OCI-LY1 (cell line): ENCODE data around the gene ZNF232.
"Not testable (repeated sequence)": the region's sequence is repeated elsewhere in the genome, so short reads cannot be mapped to it uniquely, and the experiment has no call there.

ENCODE experiments used
- H2AFZ ChIP-seq: fragments of 200-600 bp; sonication (generic), shearing (Covaris generic); 2 replicates; pipeline ENCODE4 v1.6.0; 2014; ENCODE audit warnings: antibody characterized with exemption, mild to moderate bottlenecking, low read length
- H3F3A ChIP-seq: fragments of 200-600 bp; sonication (generic), shearing (Covaris generic); 2 replicates; pipeline ENCODE4 v1.6.0; 2014; ENCODE audit warnings: mild to moderate bottlenecking, antibody characterized with exemption, low read length, moderate library complexity; ENCODE audit not compliant: insufficient read depth
- H3K27ac ChIP-seq: fragments of 200-600 bp; sonication (generic); 2 replicates; pipeline ENCODE4 v1.5.1; 2014; ENCODE audit warnings: low read length, mixed run types, mild to moderate bottlenecking, low read depth; ENCODE audit not compliant: poor library complexity, severe bottlenecking
- H3K27me3 ChIP-seq: fragments of 200-600 bp; sonication (generic); 2 replicates; pipeline ENCODE4 v1.6.0; 2014; ENCODE audit warnings: antibody characterized with exemption, mild to moderate bottlenecking, low read length, moderate library complexity; ENCODE audit not compliant: insufficient read depth
- H3K36me3 ChIP-seq: fragments of 200-600 bp; sonication (generic); 2 replicates; pipeline ENCODE4 v1.6.1; 2014; ENCODE audit warnings: mild to moderate bottlenecking, antibody characterized with exemption, low read length, moderate library complexity, mixed read lengths; ENCODE audit not compliant: insufficient read depth
- H3K4me1 ChIP-seq: fragments of 200-600 bp; sonication (generic); 2 replicates; pipeline ENCODE4 v1.5.1; 2014; ENCODE audit warnings: mild to moderate bottlenecking, low read length, moderate library complexity; ENCODE audit not compliant: insufficient read depth, severe bottlenecking
- H3K4me2 ChIP-seq: fragments of 200-600 bp; sonication (generic), shearing (Covaris generic); 2 replicates; pipeline ENCODE4 v1.6.1; 2014; ENCODE audit warnings: low read length
- H3K4me3 ChIP-seq: fragments of 200-600 bp; sonication (generic); 2 replicates; pipeline ENCODE4 v1.5.1; 2014; ENCODE audit warnings: low read length, low read depth, mild to moderate bottlenecking, mixed read lengths; ENCODE audit not compliant: poor library complexity, severe bottlenecking
- H3K79me2 ChIP-seq: fragments of 200-600 bp; shearing (Covaris generic); 2 replicates; pipeline ENCODE4 v1.6.1; 2016; ENCODE audit warnings: mixed run types, low read length, mixed read lengths; ENCODE audit not compliant: insufficient read depth
- H3K9ac ChIP-seq: fragments of 200-600 bp; sonication (generic), shearing (Covaris generic); 2 replicates; pipeline ENCODE4 v1.6.1; 2014; ENCODE audit warnings: mild to moderate bottlenecking, low read length, mixed read lengths
- H3K9me2 ChIP-seq: fragments of 200-600 bp; sonication (generic), shearing (Covaris generic); 2 replicates; pipeline ENCODE4 v1.6.1; 2014; ENCODE audit warnings: low read depth, mild to moderate bottlenecking, low read length, mixed read lengths
- H3K9me3 ChIP-seq: fragments of 200-600 bp; shearing (Covaris generic); 2 replicates; pipeline ENCODE4 v1.6.1; 2014; ENCODE audit warnings: low read length, mixed read lengths
- H4K20me1 ChIP-seq: fragments of 200-600 bp; sonication (generic), shearing (Covaris generic); 2 replicates; pipeline ENCODE4 v1.6.0; 2016; ENCODE audit warnings: mild to moderate bottlenecking, low read length; ENCODE audit not compliant: insufficient read depth
- EZH2 ChIP-seq: fragments of 200-600 bp; sonication (generic), shearing (Covaris generic); IDR thresholded peaks from 2 replicates; pipeline ENCODE4 v1.8.0; 2017; ENCODE audit warnings: borderline replicate concordance, mixed run types, mild to moderate bottlenecking, antibody characterized with exemption, low read length, moderate library complexity, mixed read lengths
- TF ChIP-seq, protein P1 (sequence below): fragments of 200-600 bp; sonication (generic), shearing (Covaris generic); IDR thresholded peaks from 2 replicates; pipeline ENCODE4 v1.5.1; 2017; ENCODE audit warnings: mild to moderate bottlenecking, antibody characterized with exemption, low read length, moderate library complexity, mixed read lengths

The ZNF232 gene

DNA sequence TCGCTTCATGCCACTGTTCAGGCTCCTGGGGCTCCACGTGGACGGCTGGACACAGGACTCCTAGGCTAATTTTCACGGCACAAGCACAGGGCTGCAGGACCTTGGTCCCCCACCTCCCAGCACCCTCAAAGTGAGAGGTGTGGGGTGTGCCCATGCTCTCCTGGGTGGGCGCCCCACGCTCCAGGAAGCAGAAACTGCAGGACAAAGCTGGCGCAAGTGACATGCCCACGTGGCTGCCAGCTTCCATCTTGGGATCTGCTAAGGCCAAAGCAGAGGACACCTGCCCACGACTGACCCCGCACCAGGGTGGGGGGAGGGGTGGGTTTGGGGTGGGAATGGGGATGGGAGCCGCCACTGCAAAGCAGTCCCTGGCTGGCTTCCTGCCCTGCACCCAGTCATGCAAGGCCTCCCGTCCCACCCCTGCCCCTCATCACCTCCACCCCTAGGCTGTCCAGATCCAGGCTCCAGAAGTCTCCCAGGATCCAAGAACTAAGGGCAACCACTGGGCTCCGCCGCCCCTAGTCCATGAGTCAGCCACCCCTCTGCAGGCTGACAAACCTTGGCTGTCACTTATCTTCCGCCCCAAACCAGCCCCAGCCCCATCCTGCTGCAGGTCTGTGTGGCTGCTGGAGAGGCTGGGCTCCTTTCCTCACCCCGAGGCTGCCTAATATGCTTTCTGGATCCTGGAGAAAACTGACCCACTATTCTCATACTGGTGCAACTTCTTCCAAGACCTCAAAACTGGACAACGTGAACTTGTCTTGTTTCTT is 15.2 kb upstream of the ZNF232 start:
- H3K4me3 ChIP-seq: no peak overlapping the region
- TF ChIP-seq, protein P1, sequence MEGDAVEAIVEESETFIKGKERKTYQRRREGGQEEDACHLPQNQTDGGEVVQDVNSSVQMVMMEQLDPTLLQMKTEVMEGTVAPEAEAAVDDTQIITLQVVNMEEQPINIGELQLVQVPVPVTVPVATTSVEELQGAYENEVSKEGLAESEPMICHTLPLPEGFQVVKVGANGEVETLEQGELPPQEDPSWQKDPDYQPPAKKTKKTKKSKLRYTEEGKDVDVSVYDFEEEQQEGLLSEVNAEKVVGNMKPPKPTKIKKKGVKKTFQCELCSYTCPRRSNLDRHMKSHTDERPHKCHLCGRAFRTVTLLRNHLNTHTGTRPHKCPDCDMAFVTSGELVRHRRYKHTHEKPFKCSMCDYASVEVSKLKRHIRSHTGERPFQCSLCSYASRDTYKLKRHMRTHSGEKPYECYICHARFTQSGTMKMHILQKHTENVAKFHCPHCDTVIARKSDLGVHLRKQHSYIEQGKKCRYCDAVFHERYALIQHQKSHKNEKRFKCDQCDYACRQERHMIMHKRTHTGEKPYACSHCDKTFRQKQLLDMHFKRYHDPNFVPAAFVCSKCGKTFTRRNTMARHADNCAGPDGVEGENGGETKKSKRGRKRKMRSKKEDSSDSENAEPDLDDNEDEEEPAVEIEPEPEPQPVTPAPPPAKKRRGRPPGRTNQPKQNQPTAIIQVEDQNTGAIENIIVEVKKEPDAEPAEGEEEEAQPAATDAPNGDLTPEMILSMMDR: no peak
- TF ChIP-seq EZH2: no peak
- H3K4me1 ChIP-seq: no peaks in the 10 kb centered on the region
- H3K4me2 ChIP-seq: no peak overlapping the region
- H3K9ac ChIP-seq: no peak overlapping the region
- no peaks in the 10 kb centered on the region for H3K27me3 ChIP-seq
- H3K36me3 ChIP-seq: no peaks in the 10 kb centered on the region
- no peaks in the 10 kb centered on the region for H3K9me3 ChIP-seq
- H4K20me1 ChIP-seq: no peaks in the 10 kb centered on the region
- no peaks in the 10 kb centered on the region for H3K9me2 ChIP-seq
- H3F3A ChIP-seq: no peaks in the 10 kb centered on the region
- no peak overlapping the region for H3K27ac ChIP-seq
- H2AFZ ChIP-seq: no peak overlapping the region
- no peaks in the 10 kb centered on the region for H3K79me2 ChIP-seq

DNA sequence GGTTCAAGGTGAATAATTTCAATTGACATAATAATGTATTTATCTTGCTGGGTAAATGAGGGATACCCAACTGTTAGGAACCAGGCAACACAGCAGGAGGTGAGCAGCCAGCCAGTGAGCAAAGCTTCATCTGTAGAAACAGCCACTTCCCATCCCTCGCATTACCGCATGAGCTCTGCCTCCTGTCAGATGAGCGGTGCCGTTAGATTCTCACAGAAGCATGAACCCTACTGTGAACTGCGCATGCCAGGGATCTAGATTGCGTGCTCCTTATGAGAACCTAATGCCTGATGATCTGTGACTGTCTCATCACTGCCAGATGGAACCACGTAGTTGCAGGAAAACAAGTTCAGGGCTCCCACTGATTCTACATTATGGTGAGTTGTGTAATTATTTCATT is 13.2 kb upstream of the ZNF232 start:
- not testable (repeated sequence) for H3K9me3 ChIP-seq, H3K27me3 ChIP-seq, H3K9me2 ChIP-seq, H3K27ac ChIP-seq, H3K9ac ChIP-seq, H3F3A ChIP-seq, H3K4me3 ChIP-seq, H3K4me2 ChIP-seq, H3K4me1 ChIP-seq, H2AFZ ChIP-seq, H4K20me1 ChIP-seq, H3K79me2 ChIP-seq, H3K36me3 ChIP-seq

- H3K4me3 ChIP-seq, H3K9me2 ChIP-seq, H3K27me3 ChIP-seq: not testable (repeated sequence)
Measured at GRCh38 chr17:5124125-5124760, 12.6 kb upstream of the ZNF232 start.

GRCh38 chr17:5123343-5124124 is 11.9 kb upstream of the ZNF232 start:
- no peak overlapping the region for H3K4me3 ChIP-seq
- no peaks in the 10 kb centered on the region for H3K36me3 ChIP-seq
- H3K27me3 ChIP-seq: no peaks in the 10 kb centered on the region; the same call in 1 of the 2 replicates
- H3K4me2 ChIP-seq: no peak overlapping the region
- no peak overlapping the region for H2AFZ ChIP-seq
- H3K9me3 ChIP-seq: no peaks in the 10 kb centered on the region
- no peak overlapping the region for H3K9ac ChIP-seq
- TF ChIP-seq, protein P1: no peak
- no peak for TF ChIP-seq EZH2
- H3K79me2 ChIP-seq: no peaks in the 10 kb centered on the region
- H3K27ac ChIP-seq: no peak overlapping the region
- H3K9me2 ChIP-seq: no peaks in the 10 kb centered on the region
- H3F3A ChIP-seq: no peaks in the 10 kb centered on the region
- no peaks in the 10 kb centered on the region for H3K4me1 ChIP-seq
- no peaks in the 10 kb centered on the region for H4K20me1 ChIP-seq

More at GRCh38 chr17:5124125-5124760, 12.6 kb upstream of the ZNF232 start:
- not testable (repeated sequence) for H3K4me1 ChIP-seq, H3K9ac ChIP-seq, H3K9me3 ChIP-seq, H3K79me2 ChIP-seq, H3K36me3 ChIP-seq, H3F3A ChIP-seq, H4K20me1 ChIP-seq, H3K27ac ChIP-seq, H3K4me2 ChIP-seq, H2AFZ ChIP-seq
